PC-3 (cell line): Measurements from ENCODE around the gene TMEM123. TPM values are rescaled to one million over a fixed set of nuclear protein-coding genes. Genes with fewer than 3 reads are reported as not detected.

Source experiments
- ATAC-seq: fragments of 200-7000 bp; cut with Tn5 transposase; 2 replicates; pipeline ENCODE4 v1.9.1; 2020; ENCODE audit warnings: mild to moderate bottlenecking, moderate library complexity
- BruUV-seq: library from RNA; stranded (reverse); fragments of 400-500 nt; replicated peaks from 2 replicates; lab custom pipeline; 2021; lab: Mats Ljungman, UMichigan
- CTCF ChIA-PET: fragments of 300-600 bp; sonication (Branson Sonifier 250); formaldehyde crosslinking; loops from one replicate; lab custom pipeline; 2022; ENCODE audit warnings: antibody characterized with exemption; lab: Charles Lee
- POLR2A ChIA-PET: fragments of 300-600 bp; sonication (Branson Sonifier 250); formaldehyde crosslinking; loops from one replicate; lab custom pipeline; 2022; ENCODE audit warnings: antibody characterized with exemption; ENCODE audit not compliant: unreplicated experiment; lab: Charles Lee
- DNase-seq: peaks from one replicate; pipeline ENCODE4 v3.0.0-alpha.2; 2015
- H2AFZ ChIP-seq: fragments of 300-600 bp; sonication (generic); 2 replicates; pipeline ENCODE4 v1.6.0; 2016; ENCODE audit warnings: antibody characterized with exemption, low read length
- H3F3A ChIP-seq: fragments of 300-600 bp; sonication (generic); one replicate; pipeline ENCODE4 v1.6.0; 2017; ENCODE audit warnings: antibody characterized with exemption, low read length, control low read depth, mild to moderate bottlenecking; ENCODE audit not compliant: unreplicated experiment
- H3K27ac ChIP-seq: fragments of 300-600 bp; sonication (generic); 2 replicates; pipeline ENCODE4 v1.5.1; 2016; ENCODE audit warnings: mild to moderate bottlenecking, low read length
- H3K27me3 ChIP-seq: fragments of 300-600 bp; sonication (generic); 2 replicates; pipeline ENCODE4 v1.6.1; 2016; ENCODE audit warnings: low read length, mixed read lengths
- H3K36me3 ChIP-seq: fragments of 300-600 bp; sonication (generic); 2 replicates; pipeline ENCODE4 v1.6.1; 2016; ENCODE audit warnings: low read depth, mixed run types, low read length, mixed read lengths
- H3K4me1 ChIP-seq: fragments of 300-600 bp; sonication (generic); 2 replicates; pipeline ENCODE4 v1.5.1; 2016; ENCODE audit warnings: low read length; ENCODE audit not compliant: insufficient read depth
- H3K4me2 ChIP-seq: fragments of 300-600 bp; sonication (generic); 2 replicates; pipeline ENCODE4 v1.6.0; 2016; ENCODE audit warnings: low read length
- H3K4me3 ChIP-seq: fragments of 300-600 bp; sonication (generic); 2 replicates; pipeline ENCODE4 v1.5.1; 2016; ENCODE audit warnings: mild to moderate bottlenecking, low read length, mixed read lengths
- H3K79me2 ChIP-seq: fragments of 300-600 bp; sonication (generic); 2 replicates; pipeline ENCODE4 v1.6.1; 2017; ENCODE audit warnings: low read length, mixed read lengths
- H3K9ac ChIP-seq: fragments of 300-600 bp; sonication (generic); 2 replicates; pipeline ENCODE4 v1.6.0; 2016; ENCODE audit warnings: mild to moderate bottlenecking, low read length
- H3K9me2 ChIP-seq: fragments of 300-600 bp; sonication (generic); replicated peaks from 2 replicates; pipeline ENCODE4 v1.6.1; 2016; ENCODE audit warnings: mixed run types, low read length, mixed read lengths
- H3K9me3 ChIP-seq: fragments of 300-600 bp; sonication (generic); 2 replicates; pipeline ENCODE4 v1.6.1; 2016; ENCODE audit warnings: low read length, mixed read lengths
- H4K20me1 ChIP-seq: fragments of 300-600 bp; sonication (generic); 2 replicates; pipeline ENCODE4 v1.6.1; 2016; ENCODE audit warnings: low read length, mixed read lengths
- EZH2 ChIP-seq: fragments of 300-600 bp; sonication (generic); IDR thresholded peaks from one replicate; pipeline ENCODE4 v1.6.1; 2017; ENCODE audit warnings: antibody characterized with exemption, mild to moderate bottlenecking, low read length; ENCODE audit not compliant: unreplicated experiment
- EZH2phosphoT487 ChIP-seq: fragments of 300-600 bp; sonication (generic); IDR thresholded peaks from 2 replicates; pipeline ENCODE4 v1.6.1; 2018; ENCODE audit warnings: mild to moderate bottlenecking, antibody characterized with exemption, low read length, borderline replicate concordance
- intact Hi-C: fragments of 100-400 bp; cut with micrococcal nuclease; formaldehyde crosslinking; loops from 2 replicates; pipeline ENCODE4 v1.9.0; 2023
- total RNA-seq: library from RNA; depleted of rRNA; stranded (reverse); fragments of >200 nt; gene quantifications from 2 replicates; pipeline ENCODE4 v1.2.3, GENCODE V29; 2014
- TF ChIP-seq, protein P1 (sequence below): fragments of 300-600 bp; sonication (generic); conservative IDR thresholded peaks from 2 replicates; pipeline ENCODE4 v1.5.1; 2017; ENCODE audit warnings: antibody characterized with exemption, low read depth, mild to moderate bottlenecking, low read length

The TMEM123 gene
- total RNA-seq, 1 experiment from 2014 or later = 163 TPM

GRCh38 chr11:102423936-102424335, 28.6 kb downstream of the TMEM123 start:
- POLR2A ChIA-PET = no interaction called here
- Histone ChIP-seq H3K9ac (no peak overlapping the region), H2AFZ (no peak overlapping the region), H3K9me2 (no peaks in the 10 kb centered on the region), H3K27me3 (no peaks in the 10 kb centered on the region), H3K4me3 (no peak overlapping the region), H3K36me3 (peaks cover 3% of the 10 kb centered on the region), H3F3A (no peaks in the 10 kb centered on the region), H3K79me2 (peaks cover 40% of the 10 kb centered on the region), H3K27ac (no peak overlapping the region), H3K9me3 (no peaks in the 10 kb centered on the region), H4K20me1 (peaks cover 15% of the 10 kb centered on the region), H3K4me2 (no peak overlapping the region), H3K4me1 (no peaks in the 10 kb centered on the region)
- no TSS peak for BruUV-seq
- intact Hi-C loops = no loop called here
- TF ChIP-seq EZH2 = no peak
- TF ChIP-seq, protein P1, sequence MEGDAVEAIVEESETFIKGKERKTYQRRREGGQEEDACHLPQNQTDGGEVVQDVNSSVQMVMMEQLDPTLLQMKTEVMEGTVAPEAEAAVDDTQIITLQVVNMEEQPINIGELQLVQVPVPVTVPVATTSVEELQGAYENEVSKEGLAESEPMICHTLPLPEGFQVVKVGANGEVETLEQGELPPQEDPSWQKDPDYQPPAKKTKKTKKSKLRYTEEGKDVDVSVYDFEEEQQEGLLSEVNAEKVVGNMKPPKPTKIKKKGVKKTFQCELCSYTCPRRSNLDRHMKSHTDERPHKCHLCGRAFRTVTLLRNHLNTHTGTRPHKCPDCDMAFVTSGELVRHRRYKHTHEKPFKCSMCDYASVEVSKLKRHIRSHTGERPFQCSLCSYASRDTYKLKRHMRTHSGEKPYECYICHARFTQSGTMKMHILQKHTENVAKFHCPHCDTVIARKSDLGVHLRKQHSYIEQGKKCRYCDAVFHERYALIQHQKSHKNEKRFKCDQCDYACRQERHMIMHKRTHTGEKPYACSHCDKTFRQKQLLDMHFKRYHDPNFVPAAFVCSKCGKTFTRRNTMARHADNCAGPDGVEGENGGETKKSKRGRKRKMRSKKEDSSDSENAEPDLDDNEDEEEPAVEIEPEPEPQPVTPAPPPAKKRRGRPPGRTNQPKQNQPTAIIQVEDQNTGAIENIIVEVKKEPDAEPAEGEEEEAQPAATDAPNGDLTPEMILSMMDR = no peak
- TF ChIP-seq EZH2phosphoT487 = no peak
- ATAC-seq (no peak), DNase-seq (no peak)
- CTCF ChIA-PET = no interaction called here

- peaks cover 5% of the 10 kb centered on the region for H3K36me3 ChIP-seq
- no peak overlapping the region for H3K9ac ChIP-seq
- no peak overlapping the region for H3K4me3 ChIP-seq
- no peaks in the 10 kb centered on the region for H3F3A ChIP-seq
- H3K4me1 ChIP-seq = no peaks in the 10 kb centered on the region
- peaks cover 16% of the 10 kb centered on the region for H4K20me1 ChIP-seq
- H3K27ac ChIP-seq = no peak overlapping the region
- DNase-seq (no peak), ATAC-seq (no peak)
- no peak overlapping the region for H2AFZ ChIP-seq
- no TSS peak for BruUV-seq
- TF ChIP-seq EZH2phosphoT487 = no peak
- TF ChIP-seq, protein P1 = no peak
- no peak for TF ChIP-seq EZH2
- no peaks in the 10 kb centered on the region for H3K27me3 ChIP-seq
- no peaks in the 10 kb centered on the region for H3K9me3 ChIP-seq
- intact Hi-C loops = no loop called here
- CTCF ChIA-PET = no interaction called here
- no peak overlapping the region for H3K4me2 ChIP-seq
- peaks cover 44% of the 10 kb centered on the region for H3K79me2 ChIP-seq
- POLR2A ChIA-PET = no interaction called here
- no peaks in the 10 kb centered on the region for H3K9me2 ChIP-seq
These were observed 29.5 kb downstream of the TMEM123 start for GRCh38 chr11:102422817-102423712.

GRCh38 chr11:102421261-102421660, 31.3 kb downstream of the TMEM123 start:
- Histone ChIP-seq H3K27ac (no peak overlapping the region), H3K9me3 (no peaks in the 10 kb centered on the region), H3K4me3 (no peak overlapping the region), H2AFZ (no peak overlapping the region), H3K9me2 (no peaks in the 10 kb centered on the region), H3F3A (no peaks in the 10 kb centered on the region), H3K9ac (no peak overlapping the region), H3K36me3 (peaks cover 7% of the 10 kb centered on the region), H4K20me1 (peaks cover 16% of the 10 kb centered on the region), H3K4me1 (no peaks in the 10 kb centered on the region), H3K4me2 (no peak overlapping the region), H3K27me3 (no peaks in the 10 kb centered on the region), H3K79me2 (peaks cover 62% of the 10 kb centered on the region)
- TF ChIP-seq EZH2phosphoT487 (no peak), EZH2 (no peak)
- TF ChIP-seq, protein P1 = no peak
- intact Hi-C loops = no loop called here
- CTCF ChIA-PET = no interaction called here
- POLR2A ChIA-PET = no interaction called here
- ATAC-seq (no peak), DNase-seq (no peak)
- no TSS peak for BruUV-seq
